Measurements from ENCODE around the gene SLC15A4. TPM values are rescaled to one million over a fixed set of nuclear protein-coding genes. Genes with fewer than 3 reads are reported as not detected.
"Not testable (repeated sequence)": the region's sequence is repeated elsewhere in the genome, so short reads cannot be mapped to it uniquely, and the experiment has no call there.

SLC15A4 gene
- total RNA-seq, 2 donors from 2014 or later, result 28.2 to 39.5 TPM

- peaks cover 1% of the 10 kb centered on the region for H3K9me3 Mint-ChIP-seq
- no peaks in the 10 kb centered on the region for H3K27me3 Mint-ChIP-seq (ENCODE audit: insufficient read depth)
- H3K4me1 Mint-ChIP-seq, result peaks cover 18% of the 10 kb centered on the region
Measured at GRCh38 chr12:128850400-128850799, 26.6 kb upstream of the SLC15A4 start.

GRCh38 chr12:128849806-128850205 lies 26.0 kb upstream of the SLC15A4 start:
- H3K9me3 Mint-ChIP-seq; H3K9ac ChIP-seq (ENCODE audit: extremely low read depth, low read length, poor library complexity, severe bottlenecking); H3K4me1 ChIP-seq (ENCODE audit: control insufficient read depth, insufficient read depth, low read length); H3K4me3 Mint-ChIP-seq; H3K27ac Mint-ChIP-seq; DNase-seq; H3K4me3 ChIP-seq (ENCODE audit: low read length); H3K27me3 Mint-ChIP-seq (ENCODE audit: insufficient read depth); H3K9me3 ChIP-seq (ENCODE audit: control insufficient read depth, low read length); H3K27me3 ChIP-seq (ENCODE audit: control insufficient read depth, insufficient read depth, low read length, poor library complexity, severe bottlenecking); H3K27ac ChIP-seq (ENCODE audit: low read depth, low read length): not testable (repeated sequence)
- Mint-ChIP-seq H3K4me1 (peaks cover 17% of the 10 kb centered on the region), H3K36me3 (ENCODE audit: low read depth) (peaks cover 50% of the 10 kb centered on the region)
- H3K36me3 ChIP-seq (ENCODE audit: control insufficient read depth, insufficient read depth, low read length), result peaks cover 19% of the 10 kb centered on the region
- WGBS, 2 experiments (ENCODE audit: insufficient coverage in 1 of 2, insufficient read length in 1 of 2), result 81 to 83% methylated on average over 4 to 6 of the region's 6 CpGs

More at GRCh38 chr12:128850400-128850799, 26.6 kb upstream of the SLC15A4 start:
- TF ChIP-seq CTCF (conservative IDR thresholded peaks at IDR 0.05), result no peak
- no peaks in the 10 kb centered on the region for H3K27me3 ChIP-seq (ENCODE audit: control insufficient read depth, insufficient read depth, low read length, poor library complexity, severe bottlenecking)
- no peak for DNase-seq
- H3K4me1 ChIP-seq (ENCODE audit: control insufficient read depth, insufficient read depth, low read length), result peaks cover 8% of the 10 kb centered on the region
- H3K4me3 ChIP-seq (ENCODE audit: low read length), result no peak overlapping the region
- H3K9me3 ChIP-seq (ENCODE audit: control insufficient read depth, low read length), result no peaks in the 10 kb centered on the region
- H3K27ac ChIP-seq (ENCODE audit: low read depth, low read length), result no peak overlapping the region
- H3K9ac ChIP-seq (ENCODE audit: extremely low read depth, low read length, poor library complexity, severe bottlenecking), result no peak overlapping the region
- WGBS, 2 experiments (ENCODE audit: insufficient coverage in 1 of 2, insufficient read length in 1 of 2), result 92 to 100% methylated on average over 2 to 3 of the region's 3 CpGs
- Mint-ChIP-seq H3K4me3 (no peak overlapping the region), H3K27ac (no peak overlapping the region), H3K36me3 (ENCODE audit: low read depth) (peaks cover 50% of the 10 kb centered on the region)
- H3K36me3 ChIP-seq (ENCODE audit: control insufficient read depth, insufficient read depth, low read length), result peaks cover 19% of the 10 kb centered on the region

GRCh38 chr12:128848371-128848770 lies 24.6 kb upstream of the SLC15A4 start:
- Mint-ChIP-seq H3K36me3 (ENCODE audit: low read depth) (peaks cover 53% of the 10 kb centered on the region), H3K4me1 (peaks cover 15% of the 10 kb centered on the region), H3K27me3 (ENCODE audit: insufficient read depth) (no peaks in the 10 kb centered on the region), H3K4me3 (no peak overlapping the region), H3K9me3 (peaks cover 1% of the 10 kb centered on the region), H3K27ac (no peak overlapping the region)
- whole genome bisulfite sequencing, 2 experiments (ENCODE audit: insufficient coverage in 1 of 2, insufficient read length in 1 of 2), result 95 to 98% methylated on average over 12 to 14 of the region's 14 CpGs
- peaks cover 19% of the 10 kb centered on the region for H3K36me3 ChIP-seq (ENCODE audit: control insufficient read depth, insufficient read depth, low read length)
- no peak for DNase-seq
- H3K27ac ChIP-seq (ENCODE audit: low read depth, low read length), result no peak overlapping the region
- no peak overlapping the region for H3K4me3 ChIP-seq (ENCODE audit: low read length)
- peaks cover 8% of the 10 kb centered on the region for H3K4me1 ChIP-seq (ENCODE audit: control insufficient read depth, insufficient read depth, low read length)
- peaks cover 3% of the 10 kb centered on the region for H3K9me3 ChIP-seq (ENCODE audit: control insufficient read depth, low read length)
- TF ChIP-seq CTCF (conservative IDR thresholded peaks at IDR 0.05), result no peak
- H3K27me3 ChIP-seq (ENCODE audit: control insufficient read depth, insufficient read depth, low read length, poor library complexity, severe bottlenecking), result no peaks in the 10 kb centered on the region
- no peak overlapping the region for H3K9ac ChIP-seq (ENCODE audit: extremely low read depth, low read length, poor library complexity, severe bottlenecking)

GRCh38 chr12:128846671-128847070 lies 22.9 kb upstream of the SLC15A4 start:
- H3K36me3 Mint-ChIP-seq (ENCODE audit: low read depth), result peaks cover 51% of the 10 kb centered on the region
- H3K36me3 ChIP-seq (ENCODE audit: control insufficient read depth, insufficient read depth, low read length), result peaks cover 11% of the 10 kb centered on the region
- H3K9me3 Mint-ChIP-seq; H3K4me1 ChIP-seq (ENCODE audit: control insufficient read depth, insufficient read depth, low read length); H3K4me3 Mint-ChIP-seq; H3K9me3 ChIP-seq (ENCODE audit: control insufficient read depth, low read length); H3K27me3 ChIP-seq (ENCODE audit: control insufficient read depth, insufficient read depth, low read length, poor library complexity, severe bottlenecking); H3K27me3 Mint-ChIP-seq (ENCODE audit: insufficient read depth); H3K4me1 Mint-ChIP-seq; H3K9ac ChIP-seq (ENCODE audit: extremely low read depth, low read length, poor library complexity, severe bottlenecking); H3K27ac ChIP-seq (ENCODE audit: low read depth, low read length); DNase-seq; H3K27ac Mint-ChIP-seq; H3K4me3 ChIP-seq (ENCODE audit: low read length): not testable (repeated sequence)
- WGBS, 2 experiments (ENCODE audit: insufficient coverage in 1 of 2, insufficient read length in 1 of 2), result 90 to 91% methylated on average over 19 to 27 of the region's 27 CpGs
